Coronary artery (tissue), 2 donors: ENCODE results near the gene TEDDM1.
"Not testable (repeated sequence)": the region's sequence is repeated elsewhere in the genome, so short reads cannot be mapped to it uniquely, and the experiment has no call there.

Experiments
- DNase-seq: peaks from one replicate; pipeline ENCODE4 v3.0.0-alpha.2; 2017; ENCODE audit warnings: low spot score
- H3K27ac ChIP-seq, 2 donors: fragments of 200-600 bp; sonication (generic); one replicate each; pipeline ENCODE4 v1.5.1; 2016 to 2019
- H3K4me3 ChIP-seq: fragments of 200-600 bp; sonication (generic); 2 replicates; pipeline ENCODE4 v1.5.1; 2016; ENCODE audit warnings: mild to moderate bottlenecking, moderate library complexity
- TF ChIP-seq, protein P1 (sequence below): fragments of 200-600 bp; sonication (generic); IDR thresholded peaks from one replicate; pipeline ENCODE4 v1.5.1; 2019; ENCODE audit warnings: antibody characterized with exemption

Gene TEDDM1

DNA sequence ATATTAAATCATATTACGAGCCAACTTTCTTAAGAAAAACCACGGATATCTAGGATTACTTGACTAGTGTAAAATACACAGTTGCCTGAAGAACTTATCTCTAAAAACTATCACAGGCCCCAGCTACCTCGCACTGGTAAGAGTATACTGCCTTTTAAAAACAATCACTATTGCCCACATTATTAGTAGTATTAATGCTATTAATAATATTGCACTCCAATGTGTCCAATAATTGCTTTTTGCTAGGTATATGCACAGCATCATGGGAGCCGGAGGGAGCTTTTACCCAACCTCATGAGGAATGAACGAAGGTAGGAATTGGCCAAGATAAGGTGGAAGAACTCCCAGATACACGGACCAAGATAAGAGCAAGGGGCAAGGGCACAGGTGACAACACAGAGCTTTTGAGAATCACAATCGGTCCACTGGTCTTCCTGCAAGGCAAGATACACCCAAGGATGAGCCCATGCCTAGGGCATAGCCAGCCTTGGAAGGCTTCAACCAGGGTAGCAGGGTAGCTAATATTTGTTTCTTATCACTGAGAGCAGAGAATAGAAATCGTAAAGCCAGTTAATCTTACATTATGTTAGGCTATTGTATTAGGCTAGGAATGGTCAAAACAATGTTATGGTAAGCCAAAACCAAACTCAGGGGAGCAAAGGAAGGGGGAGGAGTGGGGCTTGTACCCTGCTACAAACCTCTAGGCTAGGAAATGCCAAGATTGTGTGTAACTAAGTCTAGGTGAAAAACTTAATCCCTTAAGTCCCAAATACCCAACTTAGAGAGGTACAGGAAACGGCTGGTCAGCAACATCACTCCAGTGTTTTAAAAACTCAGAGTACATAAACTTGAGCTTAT, 18.3 kb downstream of the TEDDM1 start:
- TF ChIP-seq, protein P1, sequence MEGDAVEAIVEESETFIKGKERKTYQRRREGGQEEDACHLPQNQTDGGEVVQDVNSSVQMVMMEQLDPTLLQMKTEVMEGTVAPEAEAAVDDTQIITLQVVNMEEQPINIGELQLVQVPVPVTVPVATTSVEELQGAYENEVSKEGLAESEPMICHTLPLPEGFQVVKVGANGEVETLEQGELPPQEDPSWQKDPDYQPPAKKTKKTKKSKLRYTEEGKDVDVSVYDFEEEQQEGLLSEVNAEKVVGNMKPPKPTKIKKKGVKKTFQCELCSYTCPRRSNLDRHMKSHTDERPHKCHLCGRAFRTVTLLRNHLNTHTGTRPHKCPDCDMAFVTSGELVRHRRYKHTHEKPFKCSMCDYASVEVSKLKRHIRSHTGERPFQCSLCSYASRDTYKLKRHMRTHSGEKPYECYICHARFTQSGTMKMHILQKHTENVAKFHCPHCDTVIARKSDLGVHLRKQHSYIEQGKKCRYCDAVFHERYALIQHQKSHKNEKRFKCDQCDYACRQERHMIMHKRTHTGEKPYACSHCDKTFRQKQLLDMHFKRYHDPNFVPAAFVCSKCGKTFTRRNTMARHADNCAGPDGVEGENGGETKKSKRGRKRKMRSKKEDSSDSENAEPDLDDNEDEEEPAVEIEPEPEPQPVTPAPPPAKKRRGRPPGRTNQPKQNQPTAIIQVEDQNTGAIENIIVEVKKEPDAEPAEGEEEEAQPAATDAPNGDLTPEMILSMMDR: no peak
- no peak overlapping the region for H3K27ac ChIP-seq
- H3K4me3 ChIP-seq: no peak overlapping the region
- no peak for DNase-seq

- no peak overlapping the region for H3K4me3 ChIP-seq
- H3K27ac ChIP-seq: no peak overlapping the region
- DNase-seq: no peak
- TF ChIP-seq, protein P1: no peak
Observed at GRCh38 chr1:182380199-182380598, 20.3 kb downstream of the TEDDM1 start.

- H3K27ac ChIP-seq, DNase-seq, H3K4me3 ChIP-seq: not testable (repeated sequence)
Observed at GRCh38 chr1:182379781-182380180, 20.7 kb downstream of the TEDDM1 start.

- TF ChIP-seq, protein P1: no peak
- no peak for DNase-seq
- Histone ChIP-seq H3K27ac (no peak overlapping the region), H3K4me3 (no peak overlapping the region)
Observed at GRCh38 chr1:182376936-182377574, 23.4 kb downstream of the TEDDM1 start.

DNA sequence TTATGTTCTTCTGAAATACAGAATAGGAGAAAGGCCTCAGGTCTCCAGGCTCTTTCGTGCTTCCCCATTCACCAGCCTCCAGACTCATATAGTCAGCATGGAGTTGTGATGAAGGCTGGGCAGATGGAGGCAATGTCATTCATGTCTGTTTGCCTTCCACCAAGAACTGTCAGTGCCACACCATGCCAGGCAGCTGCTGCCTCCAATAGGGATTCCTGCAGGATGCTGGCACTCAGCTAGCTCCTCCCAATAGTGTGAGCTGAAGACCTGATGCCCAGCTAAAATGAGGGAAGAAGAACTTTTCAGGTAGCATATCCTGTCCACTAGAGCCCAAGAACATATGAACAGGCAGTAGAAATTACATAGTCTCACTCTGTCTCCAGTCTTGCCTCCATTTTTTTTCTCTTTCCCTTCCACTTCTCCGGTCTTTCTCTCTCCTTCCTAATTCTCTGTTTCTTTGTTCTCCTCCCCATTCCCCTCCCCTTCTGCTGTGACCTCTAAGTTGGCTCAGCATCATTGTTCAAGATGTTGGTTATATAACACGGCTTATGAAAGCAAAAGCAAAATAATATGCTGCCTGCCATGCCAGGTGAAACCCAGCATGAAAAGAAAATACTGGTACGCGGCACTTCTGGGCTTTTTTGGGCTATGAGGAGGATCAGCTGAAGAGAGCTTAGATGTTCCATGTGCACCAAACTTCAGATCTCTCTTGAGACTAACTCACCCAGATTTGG, 26.2 kb downstream of the TEDDM1 start:
- no peak for DNase-seq
- Histone ChIP-seq H3K4me3 (no peak overlapping the region), H3K27ac (no peak overlapping the region)
- TF ChIP-seq, protein P1: no peak

DNA sequence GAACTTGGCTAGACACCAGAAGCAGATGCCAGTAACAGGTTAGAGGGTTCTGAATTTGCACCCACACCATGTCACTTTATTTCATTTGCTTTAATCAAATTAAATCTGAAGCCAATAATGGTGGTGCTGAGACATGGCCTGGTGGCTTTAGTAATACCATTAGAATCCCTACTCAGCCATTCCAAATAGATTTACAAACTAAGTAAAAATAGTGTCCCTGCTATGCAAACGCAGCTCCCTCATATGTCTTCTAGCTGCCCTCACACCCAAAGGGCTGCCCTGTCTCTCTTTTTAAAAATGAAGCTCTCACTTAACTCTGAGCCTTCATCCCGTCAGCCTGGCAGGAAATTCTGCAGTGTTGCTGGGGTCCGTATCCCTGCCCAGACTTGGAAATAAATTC, 29.9 kb downstream of the TEDDM1 start:
- no peak overlapping the region for H3K4me3 ChIP-seq
- no peak overlapping the region for H3K27ac ChIP-seq
- TF ChIP-seq, protein P1: no peak
- DNase-seq: no peak

DNA sequence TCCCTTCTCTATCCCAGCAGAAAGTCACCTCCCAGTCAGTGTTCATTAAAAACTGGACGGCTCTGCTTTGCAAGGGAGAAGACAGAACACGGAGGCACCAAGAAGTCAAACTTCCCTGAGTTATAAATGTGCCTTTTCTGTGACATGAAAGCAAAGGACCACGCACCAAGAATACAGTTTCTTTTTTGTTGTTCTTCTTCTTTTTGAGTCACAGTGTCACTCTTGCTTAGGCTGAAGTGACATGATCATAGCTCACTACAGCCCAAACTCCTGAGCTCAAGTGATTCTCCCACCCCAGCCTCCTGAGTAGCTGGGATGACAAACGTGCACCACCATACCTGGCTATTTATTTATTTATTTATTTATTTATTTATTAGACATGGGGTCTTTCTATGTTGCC, 31.6 kb downstream of the TEDDM1 start:
- TF ChIP-seq, protein P1: no peak
- no peak for DNase-seq
- Histone ChIP-seq H3K4me3 (no peak overlapping the region), H3K27ac (no peak overlapping the region)
